Neural progenitor cell (in vitro differentiated cells): ENCODE results near the gene ATF7IP2. TPM values are rescaled to one million over a fixed set of nuclear protein-coding genes. Genes with fewer than 3 reads are reported as not detected.
"Not testable (repeated sequence)": the region's sequence is repeated elsewhere in the genome, so short reads cannot be mapped to it uniquely, and the experiment has no call there.

Experiments
- DNase-seq: peaks from one replicate; pipeline ENCODE4 v3.0.0-alpha.2; 2016; ENCODE audit warnings: low spot score
- H2AFZ ChIP-seq: fragments of 200-600 bp; sonication (generic); replicated peaks from 2 replicates; pipeline ENCODE4 v1.6.1; 2016; ENCODE audit warnings: antibody characterized with exemption
- H3F3A ChIP-seq: fragments of 200-600 bp; sonication (generic); 2 replicates; pipeline ENCODE4 v1.6.1; 2016; ENCODE audit warnings: antibody characterized with exemption, low read depth
- H3K27ac ChIP-seq: fragments of 200-600 bp; sonication (generic); 2 replicates; pipeline ENCODE4 v1.5.1; 2016; ENCODE audit warnings: mild to moderate bottlenecking
- H3K27me3 ChIP-seq: fragments of 200-600 bp; sonication (generic); 2 replicates; pipeline ENCODE4 v1.6.1; 2016; ENCODE audit warnings: mild to moderate bottlenecking, moderate library complexity
- H3K36me3 ChIP-seq: fragments of 200-600 bp; sonication (generic); 2 replicates; pipeline ENCODE4 v1.5.1; 2016
- H3K4me1 ChIP-seq: fragments of 200-600 bp; sonication (generic); 2 replicates; pipeline ENCODE4 v1.6.1; 2016; ENCODE audit warnings: mixed run types
- H3K4me2 ChIP-seq: fragments of 200-600 bp; sonication (generic); 2 replicates; pipeline ENCODE4 v1.6.1; 2016
- H3K4me3 ChIP-seq: fragments of 200-600 bp; sonication (generic); 2 replicates; pipeline ENCODE4 v1.5.1; 2016
- H3K79me2 ChIP-seq: fragments of 200-600 bp; sonication (generic); 2 replicates; pipeline ENCODE4 v1.6.1; 2016; ENCODE audit warnings: low read depth
- H3K9ac ChIP-seq: fragments of 200-600 bp; sonication (generic); 2 replicates; pipeline ENCODE4 v1.6.1; 2016
- H3K9me3 ChIP-seq: fragments of 200-600 bp; sonication (generic); 2 replicates; pipeline ENCODE4 v1.5.1; 2016; ENCODE audit warnings: low read depth
- H4K20me1 ChIP-seq: fragments of 200-600 bp; sonication (generic); 2 replicates; pipeline ENCODE4 v1.6.1; 2016; ENCODE audit warnings: low read depth
- H3K27ac Mint-ChIP-seq: 3 replicates; pipeline ENCODE4 v1.8.0; 2021; ENCODE audit warnings: mixed read lengths
- H3K27me3 Mint-ChIP-seq: 2 replicates; pipeline ENCODE4 v1.8.0; 2022; ENCODE audit warnings: low read depth, mild to moderate bottlenecking, inconsistent platforms, moderate library complexity, mixed read lengths; ENCODE audit not compliant: insufficient read depth
- H3K36me3 Mint-ChIP-seq: 3 replicates; pipeline ENCODE4 v1.8.0; 2021; ENCODE audit warnings: mixed read lengths
- H3K4me1 Mint-ChIP-seq: 3 replicates; pipeline ENCODE4 v1.8.0; 2021; ENCODE audit warnings: mixed read lengths
- H3K4me3 Mint-ChIP-seq: 3 replicates; pipeline ENCODE4 v1.8.0; 2021; ENCODE audit warnings: mild to moderate bottlenecking, moderate library complexity, mixed read lengths
- H3K9me3 Mint-ChIP-seq: 3 replicates; pipeline ENCODE4 v1.8.0; 2020; ENCODE audit warnings: mixed read lengths
- EZH2 ChIP-seq: fragments of 200-600 bp; sonication (generic); IDR thresholded peaks from 2 replicates; pipeline ENCODE4 v1.6.1; 2017; ENCODE audit warnings: antibody characterized with exemption, mild to moderate bottlenecking, moderate library complexity
- EZH2phosphoT487 ChIP-seq: fragments of 200-600 bp; sonication (generic); IDR thresholded peaks from 2 replicates; pipeline ENCODE4 v1.6.1; 2017; ENCODE audit warnings: antibody characterized with exemption
- total RNA-seq: library from RNA; depleted of rRNA; stranded (reverse); fragments of >200 nt; gene quantifications from 2 replicates; pipeline ENCODE4 v1.2.3, GENCODE V29; 2015; ENCODE audit warnings: low replicate concordance
- TF ChIP-seq, protein P1 (sequence below): fragments of 200-600 bp; sonication (generic); IDR thresholded peaks from 2 replicates; pipeline ENCODE4 v1.5.1; 2017; ENCODE audit warnings: antibody characterized with exemption, mild to moderate bottlenecking

The ATF7IP2 gene
- total RNA-seq, 1 donor from 2014 or later, result 31.0 TPM

DNA sequence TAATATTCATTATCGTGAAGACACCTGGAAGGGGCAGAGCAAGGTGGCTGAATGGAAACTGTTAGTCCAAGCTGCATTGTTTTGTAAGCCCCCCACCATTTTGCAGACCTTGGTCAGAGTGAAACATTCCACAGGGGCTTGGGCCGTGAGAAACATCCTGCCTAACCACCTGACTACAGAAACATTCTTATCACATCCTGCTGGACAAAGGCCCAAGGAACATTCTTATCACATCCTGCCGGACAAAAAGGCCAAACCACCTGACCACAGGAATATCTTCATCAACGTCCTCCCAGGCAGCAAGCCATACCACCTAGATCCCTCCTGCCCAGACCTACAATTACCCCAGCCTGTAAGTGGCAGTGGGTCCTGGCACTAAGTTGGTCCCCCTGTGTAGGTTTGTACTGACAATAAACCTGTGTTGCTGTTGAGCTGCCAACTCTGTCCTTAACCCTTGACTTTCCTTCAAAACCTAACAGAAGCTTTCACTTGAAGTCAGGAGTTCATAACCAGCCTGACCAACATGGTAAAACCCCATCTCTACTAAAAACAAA, 19.6 kb downstream of the ATF7IP2 start:
- H3K36me3 Mint-ChIP-seq, result peaks cover 27% of the 10 kb centered on the region

DNA sequence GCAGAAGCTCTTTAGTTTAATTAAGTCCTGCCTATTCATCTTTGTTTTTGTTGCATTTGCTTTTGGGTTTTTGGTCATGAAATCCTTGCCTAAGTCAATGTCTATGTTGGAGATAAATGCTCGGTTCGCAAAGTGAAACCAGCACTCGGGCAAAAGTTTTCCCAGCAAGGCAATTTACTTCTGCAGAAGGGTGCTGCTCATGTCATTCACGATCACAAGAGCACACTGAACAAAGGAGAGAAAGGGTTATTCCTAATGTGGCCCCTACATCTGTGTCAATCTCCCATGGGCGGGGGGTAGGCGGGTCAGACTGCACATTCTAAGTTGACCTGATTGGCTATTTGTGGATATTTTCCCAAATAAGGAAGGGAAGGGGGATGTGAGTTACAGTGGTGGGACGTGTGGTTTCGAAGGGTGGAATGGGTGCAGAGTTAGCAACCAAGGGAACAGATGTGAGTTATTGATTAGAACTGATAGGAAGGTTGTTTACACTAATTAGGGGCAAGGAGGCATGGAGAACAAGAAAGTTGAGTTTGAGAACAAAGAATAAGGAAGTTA, 23.0 kb downstream of the ATF7IP2 start:
- Histone ChIP-seq H3K79me2 (peaks cover 52% of the 10 kb centered on the region), H4K20me1 (no peaks in the 10 kb centered on the region), H3K9me3 (no peaks in the 10 kb centered on the region)

More for the DNA sequence above, 19.6 kb downstream of the ATF7IP2 start:
- Histone ChIP-seq H3K4me2 (no peak overlapping the region), H4K20me1 (no peaks in the 10 kb centered on the region), H3F3A (no peaks in the 10 kb centered on the region), H3K9ac (no peak overlapping the region), H3K4me1 (no peaks in the 10 kb centered on the region), H3K27ac (no peak overlapping the region), H3K36me3 (no peaks in the 10 kb centered on the region), H3K9me3 (peaks cover 4% of the 10 kb centered on the region), H3K79me2 (peaks cover 42% of the 10 kb centered on the region), H3K4me3 (no peak overlapping the region), H2AFZ (no peak overlapping the region), H3K27me3 (no peaks in the 10 kb centered on the region)
- H3K27ac Mint-ChIP-seq, result no peak overlapping the region
- H3K4me1 Mint-ChIP-seq, result no peaks in the 10 kb centered on the region
- H3K9me3 Mint-ChIP-seq, result peaks cover 70% of the 10 kb centered on the region
- TF ChIP-seq, protein P1, sequence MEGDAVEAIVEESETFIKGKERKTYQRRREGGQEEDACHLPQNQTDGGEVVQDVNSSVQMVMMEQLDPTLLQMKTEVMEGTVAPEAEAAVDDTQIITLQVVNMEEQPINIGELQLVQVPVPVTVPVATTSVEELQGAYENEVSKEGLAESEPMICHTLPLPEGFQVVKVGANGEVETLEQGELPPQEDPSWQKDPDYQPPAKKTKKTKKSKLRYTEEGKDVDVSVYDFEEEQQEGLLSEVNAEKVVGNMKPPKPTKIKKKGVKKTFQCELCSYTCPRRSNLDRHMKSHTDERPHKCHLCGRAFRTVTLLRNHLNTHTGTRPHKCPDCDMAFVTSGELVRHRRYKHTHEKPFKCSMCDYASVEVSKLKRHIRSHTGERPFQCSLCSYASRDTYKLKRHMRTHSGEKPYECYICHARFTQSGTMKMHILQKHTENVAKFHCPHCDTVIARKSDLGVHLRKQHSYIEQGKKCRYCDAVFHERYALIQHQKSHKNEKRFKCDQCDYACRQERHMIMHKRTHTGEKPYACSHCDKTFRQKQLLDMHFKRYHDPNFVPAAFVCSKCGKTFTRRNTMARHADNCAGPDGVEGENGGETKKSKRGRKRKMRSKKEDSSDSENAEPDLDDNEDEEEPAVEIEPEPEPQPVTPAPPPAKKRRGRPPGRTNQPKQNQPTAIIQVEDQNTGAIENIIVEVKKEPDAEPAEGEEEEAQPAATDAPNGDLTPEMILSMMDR, result no peak
- TF ChIP-seq EZH2phosphoT487, result no peak
- no peak for TF ChIP-seq EZH2
- no peak overlapping the region for H3K4me3 Mint-ChIP-seq
- DNase-seq, result no peak
- H3K27me3 Mint-ChIP-seq, result no peaks in the 10 kb centered on the region

DNA sequence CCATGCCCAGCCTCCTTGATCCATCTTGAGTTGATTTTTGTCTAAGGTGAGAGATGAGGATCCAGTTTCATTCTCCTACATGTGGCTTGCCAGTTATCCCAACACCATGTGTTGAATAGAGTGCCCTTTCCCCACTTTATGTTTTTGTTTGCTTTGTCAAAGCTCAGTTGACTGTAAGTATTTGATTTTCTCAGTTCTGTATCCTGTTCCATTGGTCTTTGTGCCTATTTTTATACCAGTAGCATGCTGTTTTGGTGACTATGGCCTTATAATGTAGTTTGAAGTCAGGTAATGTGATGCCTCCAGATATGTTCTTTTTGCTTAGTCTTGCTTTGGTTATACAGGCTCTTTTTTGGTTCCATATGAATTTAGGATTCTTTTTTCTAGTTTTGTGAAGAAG, 23.9 kb downstream of the ATF7IP2 start:
- H3K27ac ChIP-seq, H3K36me3 ChIP-seq, H3K4me3 ChIP-seq, H3K4me3 Mint-ChIP-seq, H3K9ac ChIP-seq, H3K27ac Mint-ChIP-seq, H3K4me2 ChIP-seq, H3K27me3 Mint-ChIP-seq, H3K9me3 ChIP-seq, H3K27me3 ChIP-seq, H3K4me1 ChIP-seq, H4K20me1 ChIP-seq, H3F3A ChIP-seq, DNase-seq, H2AFZ ChIP-seq, H3K4me1 Mint-ChIP-seq: not testable (repeated sequence)
- H3K9me3 Mint-ChIP-seq, result peaks cover 76% of the 10 kb centered on the region
- H3K79me2 ChIP-seq, result peaks cover 51% of the 10 kb centered on the region
- peaks cover 18% of the 10 kb centered on the region for H3K36me3 Mint-ChIP-seq

More for the DNA sequence above, 23.0 kb downstream of the ATF7IP2 start:
- Mint-ChIP-seq H3K36me3 (peaks cover 15% of the 10 kb centered on the region), H3K4me3 (no peak overlapping the region), H3K9me3 (peaks cover 72% of the 10 kb centered on the region), H3K27me3 (no peaks in the 10 kb centered on the region), H3K4me1 (no peaks in the 10 kb centered on the region), H3K27ac (no peak overlapping the region)
- H3K4me1 ChIP-seq, result no peaks in the 10 kb centered on the region
- no peak overlapping the region for H3K9ac ChIP-seq
- no peak overlapping the region for H3K4me2 ChIP-seq
- no peak for DNase-seq
- no peaks in the 10 kb centered on the region for H3K36me3 ChIP-seq
- H3K4me3 ChIP-seq, result no peak overlapping the region
- no peak overlapping the region for H2AFZ ChIP-seq
- no peaks in the 10 kb centered on the region for H3K27me3 ChIP-seq
- no peak overlapping the region for H3K27ac ChIP-seq
- TF ChIP-seq EZH2 (no peak), EZH2phosphoT487 (no peak)
- TF ChIP-seq, protein P1, result no peak
- H3F3A ChIP-seq, result no peaks in the 10 kb centered on the region

DNA sequence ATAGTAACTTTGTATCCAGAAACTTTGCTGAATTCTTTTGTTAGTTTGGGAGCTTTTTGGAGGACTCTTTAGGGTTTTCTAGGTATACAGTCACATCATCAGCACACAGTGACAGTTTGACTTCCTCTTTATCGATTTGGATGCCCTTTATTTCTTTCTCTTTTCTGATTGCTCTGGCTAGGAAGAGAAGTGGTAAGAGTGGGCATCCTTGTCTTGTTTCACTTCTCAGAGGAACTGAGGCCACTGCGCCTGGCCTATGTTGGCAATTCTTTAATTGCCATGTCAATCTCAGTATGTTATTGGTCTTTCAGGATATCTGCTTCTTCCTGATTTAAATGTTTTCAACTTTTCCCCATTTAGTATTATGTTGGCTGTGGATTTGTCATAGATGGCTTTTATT, 24.6 kb downstream of the ATF7IP2 start:
- H3K9ac ChIP-seq, result no peak overlapping the region
- no peak for DNase-seq
- H3K27me3 Mint-ChIP-seq, result no peaks in the 10 kb centered on the region
- no peak overlapping the region for H2AFZ ChIP-seq
- peaks cover 21% of the 10 kb centered on the region for H3K36me3 Mint-ChIP-seq
- H3K4me3 ChIP-seq, result no peak overlapping the region
- H3K4me2 ChIP-seq, result no peak overlapping the region
- H3K9me3 ChIP-seq, result peaks cover 7% of the 10 kb centered on the region
- peaks cover 53% of the 10 kb centered on the region for H3K79me2 ChIP-seq
- H3K27ac Mint-ChIP-seq, result no peak overlapping the region
- no peaks in the 10 kb centered on the region for H3K27me3 ChIP-seq
- no peaks in the 10 kb centered on the region for H4K20me1 ChIP-seq
- H3F3A ChIP-seq, result no peaks in the 10 kb centered on the region
- TF ChIP-seq, protein P1, result no peak
- TF ChIP-seq EZH2phosphoT487 (no peak), EZH2 (no peak)
- H3K9me3 Mint-ChIP-seq, result peaks cover 79% of the 10 kb centered on the region
- H3K4me3 Mint-ChIP-seq, result no peak overlapping the region
- peaks cover 8% of the 10 kb centered on the region for H3K36me3 ChIP-seq
- H3K27ac ChIP-seq, result no peak overlapping the region
- H3K4me1 ChIP-seq, result no peaks in the 10 kb centered on the region
- H3K4me1 Mint-ChIP-seq, result no peaks in the 10 kb centered on the region
